SU-DHL-6 (cell line): Measurements from ENCODE around the gene FGD4.

Source experiments
- H2AFZ ChIP-seq: fragments of 200-600 bp; sonication (generic); 2 replicates; pipeline ENCODE4 v1.6.1; 2014; ENCODE audit warnings: low read depth, mild to moderate bottlenecking, moderate library complexity, mixed read lengths, antibody characterized with exemption, low read length; ENCODE audit not compliant: severe bottlenecking
- H3F3A ChIP-seq: fragments of 200-600 bp; shearing (Covaris generic); 2 replicates; pipeline ENCODE4 v1.6.0; 2016; ENCODE audit warnings: antibody characterized with exemption, mild to moderate bottlenecking; ENCODE audit not compliant: insufficient read depth
- H3K27ac ChIP-seq: fragments of 200-600 bp; sonication (generic); 2 replicates; pipeline ENCODE4 v1.5.1; 2016; ENCODE audit warnings: low read depth, mild to moderate bottlenecking, low read length, moderate library complexity, mixed read lengths
- H3K27me3 ChIP-seq: fragments of 200-600 bp; sonication (generic), shearing (Covaris generic); 2 replicates; pipeline ENCODE4 v1.6.0; 2014; ENCODE audit warnings: mild to moderate bottlenecking, low read length
- H3K36me3 ChIP-seq: fragments of 200-600 bp; sonication (generic); 2 replicates; pipeline ENCODE4 v1.6.1; 2014; ENCODE audit warnings: mild to moderate bottlenecking, low read length, mixed read lengths
- H3K4me2 ChIP-seq: fragments of 300-600, 200-600 bp; shearing (Covaris generic), sonication (generic); 2 replicates; pipeline ENCODE4 v1.6.0; 2014; ENCODE audit warnings: low read length, low read depth, mild to moderate bottlenecking; ENCODE audit not compliant: poor library complexity, severe bottlenecking
- H3K4me3 ChIP-seq: fragments of 200-600 bp; sonication (generic); 2 replicates; pipeline ENCODE4 v1.5.1; 2014; ENCODE audit warnings: antibody characterized with exemption, low read length, mild to moderate bottlenecking, mixed read lengths; ENCODE audit not compliant: insufficient read depth, poor library complexity, severe bottlenecking
- H3K79me2 ChIP-seq: fragments of 200-600 bp; sonication (generic); 2 replicates; pipeline ENCODE4 v1.6.1; 2014; ENCODE audit warnings: mild to moderate bottlenecking, low read length, moderate library complexity; ENCODE audit not compliant: insufficient read depth
- H3K9ac ChIP-seq: fragments of 200-600 bp; sonication (generic); 2 replicates; pipeline ENCODE4 v1.7.0; 2014; ENCODE audit warnings: mild to moderate bottlenecking, low read length
- H3K9me2 ChIP-seq: fragments of 200-600 bp; sonication (generic); replicated peaks from 2 replicates; pipeline ENCODE4 v1.6.1; 2014; ENCODE audit warnings: low read length; ENCODE audit not compliant: insufficient read depth
- H3K9me3 ChIP-seq: fragments of 200-600 bp; sonication (generic); 2 replicates; pipeline ENCODE4 v1.6.1; 2014; ENCODE audit warnings: low read length, mixed read lengths; ENCODE audit not compliant: insufficient read depth
- H4K20me1 ChIP-seq: fragments of 200-600 bp; sonication (generic); 2 replicates; pipeline ENCODE4 v1.6.1; 2014; ENCODE audit warnings: low read depth, mild to moderate bottlenecking, antibody characterized with exemption, low read length, moderate library complexity, mixed read lengths
- CTCF ChIP-seq: fragments of 200-600 bp; sonication (generic); IDR thresholded peaks from one replicate; pipeline ENCODE4 v1.5.1; 2017; ENCODE audit warnings: antibody characterized with exemption, mild to moderate bottlenecking, low read length, moderate library complexity; ENCODE audit not compliant: insufficient read depth, poor library complexity, severe bottlenecking
- EZH2phosphoT487 ChIP-seq: fragments of 200-600 bp; sonication (generic), shearing (Covaris generic); conservative IDR thresholded peaks from 2 replicates; pipeline ENCODE4 v1.6.1; 2018; ENCODE audit warnings: mild to moderate bottlenecking, antibody characterized with exemption, low read length, moderate library complexity, mixed read lengths

FGD4 gene

GRCh38 chr12:32486158-32486557, 86.8 kb downstream of the FGD4 start:
- Histone ChIP-seq H3K27me3 (no peaks in the 10 kb centered on the region), H3K79me2 (no peaks in the 10 kb centered on the region), H3F3A (no peaks in the 10 kb centered on the region), H3K9me2 (no peaks in the 10 kb centered on the region), H3K4me3 (no peak overlapping the region), H3K9ac (no peak overlapping the region), H3K9me3 (no peaks in the 10 kb centered on the region), H2AFZ (no peak overlapping the region), H3K4me2 (no peak overlapping the region), H3K36me3 (no peaks in the 10 kb centered on the region), H3K27ac (no peak overlapping the region), H4K20me1 (no peaks in the 10 kb centered on the region)
- TF ChIP-seq CTCF (no peak), EZH2phosphoT487 (no peak)

GRCh38 chr12:32488132-32488531, 88.8 kb downstream of the FGD4 start:
- H3K36me3 ChIP-seq = no peaks in the 10 kb centered on the region
- no peak overlapping the region for H3K4me2 ChIP-seq
- H2AFZ ChIP-seq = no peak overlapping the region
- no peaks in the 10 kb centered on the region for H3F3A ChIP-seq
- H3K27me3 ChIP-seq = no peaks in the 10 kb centered on the region
- H3K9me2 ChIP-seq = no peaks in the 10 kb centered on the region
- TF ChIP-seq CTCF (no peak), EZH2phosphoT487 (no peak)
- H3K79me2 ChIP-seq = no peaks in the 10 kb centered on the region
- no peaks in the 10 kb centered on the region for H4K20me1 ChIP-seq
- H3K4me3 ChIP-seq = no peak overlapping the region
- no peak overlapping the region for H3K9ac ChIP-seq
- H3K27ac ChIP-seq = no peak overlapping the region
- H3K9me3 ChIP-seq = no peaks in the 10 kb centered on the region

GRCh38 chr12:32489070-32489469, 89.7 kb downstream of the FGD4 start:
- Histone ChIP-seq H3K27ac (no peak overlapping the region), H3K36me3 (no peaks in the 10 kb centered on the region), H3K4me2 (no peak overlapping the region), H3F3A (no peaks in the 10 kb centered on the region), H3K9ac (no peak overlapping the region), H2AFZ (no peak overlapping the region), H3K9me3 (no peaks in the 10 kb centered on the region), H3K4me3 (no peak overlapping the region), H3K79me2 (no peaks in the 10 kb centered on the region), H3K9me2 (no peaks in the 10 kb centered on the region), H4K20me1 (no peaks in the 10 kb centered on the region), H3K27me3 (no peaks in the 10 kb centered on the region)
- no peak for TF ChIP-seq EZH2phosphoT487
- no peak for TF ChIP-seq CTCF
